ENCODE data around the gene PRR5L. TPM values are rescaled to one million over a fixed set of nuclear protein-coding genes. Genes with fewer than 3 reads are reported as not detected.
A peak's percentile ranks its signal among the peaks of the same experiment; 100 is the strongest.

The PRR5L gene
- total RNA-seq, 1 experiment from 2014 or later = not detected

DNA sequence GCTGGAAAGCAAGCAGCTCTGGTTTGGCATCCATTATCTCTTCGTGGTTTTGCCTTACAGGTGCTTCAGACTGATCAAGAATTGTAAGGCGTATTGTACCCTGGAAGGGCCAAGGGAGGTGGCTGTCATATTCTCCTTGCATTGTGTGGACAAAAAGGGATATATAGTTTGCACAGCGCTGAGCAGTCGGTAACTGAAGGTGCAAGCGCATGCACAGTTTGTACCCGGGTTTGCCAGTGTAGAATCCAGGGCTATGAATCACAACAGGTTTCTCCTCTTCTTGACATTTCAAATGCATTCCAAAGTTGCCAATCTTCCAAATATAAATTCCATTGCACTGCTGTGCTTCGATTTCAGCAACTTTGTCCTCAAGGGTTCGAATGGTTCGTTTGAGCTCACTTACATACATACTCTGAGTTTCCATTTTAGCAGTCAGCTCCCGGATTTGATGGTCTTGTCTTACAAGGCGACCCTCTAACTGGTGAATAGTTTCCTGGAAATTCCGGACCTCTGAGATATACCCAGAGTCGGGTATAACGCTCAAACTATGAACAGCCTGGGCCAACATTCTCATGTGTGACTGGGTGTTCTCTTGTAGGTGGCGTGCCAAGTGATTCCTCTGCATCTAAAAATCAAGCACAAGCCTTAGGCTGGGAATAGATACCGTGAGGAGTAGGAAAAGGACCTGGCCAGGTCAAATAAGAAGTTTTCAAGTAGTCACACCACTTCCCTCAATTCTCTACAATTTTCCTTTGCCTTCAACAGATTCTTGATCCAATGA, 194.1 kb downstream of the PRR5L start:
- CTCF ChIA-PET = no interaction called here
- BruUV-seq (replicated peaks) = no TSS peak
- peaks cover 50% of the 10 kb centered on the region for H3K36me3 Mint-ChIP-seq (ENCODE audit: insufficient read depth, unreplicated experiment)
- POLR2A ChIA-PET = no interaction called here
- no peak for DNase-seq
- Histone ChIP-seq H3K27me3 (replicated peaks; ENCODE audit: control insufficient read depth, insufficient read depth, low read length) (no peaks in the 10 kb centered on the region), H3K4me3 (ENCODE audit: low read depth, low read length) (no peak overlapping the region), H3K4me1 (no peaks in the 10 kb centered on the region), H3K9me3 (no peaks in the 10 kb centered on the region), H3K36me3 (ENCODE audit: control insufficient read depth, insufficient read depth, low read length) (0 out of 2 replicates have a peak, but pooled peaks cover 3% of the 10 kb centered on the region)
- H3K27ac Mint-ChIP-seq (ENCODE audit: unreplicated experiment) = no peak overlapping the region
- H3K4me3 Mint-ChIP-seq (ENCODE audit: unreplicated experiment) = no peak overlapping the region
- H3K27me3 Mint-ChIP-seq (ENCODE audit: insufficient read depth, unreplicated experiment) = no peaks in the 10 kb centered on the region
- TF ChIP-seq, protein P1, sequence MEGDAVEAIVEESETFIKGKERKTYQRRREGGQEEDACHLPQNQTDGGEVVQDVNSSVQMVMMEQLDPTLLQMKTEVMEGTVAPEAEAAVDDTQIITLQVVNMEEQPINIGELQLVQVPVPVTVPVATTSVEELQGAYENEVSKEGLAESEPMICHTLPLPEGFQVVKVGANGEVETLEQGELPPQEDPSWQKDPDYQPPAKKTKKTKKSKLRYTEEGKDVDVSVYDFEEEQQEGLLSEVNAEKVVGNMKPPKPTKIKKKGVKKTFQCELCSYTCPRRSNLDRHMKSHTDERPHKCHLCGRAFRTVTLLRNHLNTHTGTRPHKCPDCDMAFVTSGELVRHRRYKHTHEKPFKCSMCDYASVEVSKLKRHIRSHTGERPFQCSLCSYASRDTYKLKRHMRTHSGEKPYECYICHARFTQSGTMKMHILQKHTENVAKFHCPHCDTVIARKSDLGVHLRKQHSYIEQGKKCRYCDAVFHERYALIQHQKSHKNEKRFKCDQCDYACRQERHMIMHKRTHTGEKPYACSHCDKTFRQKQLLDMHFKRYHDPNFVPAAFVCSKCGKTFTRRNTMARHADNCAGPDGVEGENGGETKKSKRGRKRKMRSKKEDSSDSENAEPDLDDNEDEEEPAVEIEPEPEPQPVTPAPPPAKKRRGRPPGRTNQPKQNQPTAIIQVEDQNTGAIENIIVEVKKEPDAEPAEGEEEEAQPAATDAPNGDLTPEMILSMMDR (IDR thresholded peaks at IDR 0.05; ENCODE audit: insufficient read depth in 1 of 2, low read depth in 1 of 2, low read length in 1 of 2, severe bottlenecking in 1 of 2, unreplicated experiment in 1 of 2) = no peak
- H3K9me3 Mint-ChIP-seq (ENCODE audit: unreplicated experiment) = no peaks in the 10 kb centered on the region
- no peaks in the 10 kb centered on the region for H3K4me1 Mint-ChIP-seq (ENCODE audit: low read depth, unreplicated experiment)
- intact Hi-C loops (cut with micrococcal nuclease; ENCODE audit: unreplicated experiment) = loop anchor here (5.0 kb wide), 1 partner anchor 183 kb away; no protein-coding TSS in a partner anchor

- TF ChIP-seq, protein P1 (IDR thresholded peaks at IDR 0.05; ENCODE audit: insufficient read depth in 1 of 2, low read depth in 1 of 2, low read length in 1 of 2, severe bottlenecking in 1 of 2, unreplicated experiment in 1 of 2) = peak; percentile 71 to 83
- intact Hi-C loops (cut with micrococcal nuclease; ENCODE audit: unreplicated experiment) = loop anchor here (1.0 to 5.0 kb wide), 3 partner anchors 41 to 201 kb away; no protein-coding TSS in a partner anchor
- ChIA-PET POLR2A (no interaction called here), CTCF (interaction anchor here (0.7 to 2.1 kb wide), 13 partner anchors 10 to 874 kb away, joined by 3 to 22 read pairs (median 5); partner anchors contain the start of gene TRAF6)
- H3K36me3 Mint-ChIP-seq (ENCODE audit: insufficient read depth, unreplicated experiment) = peaks cover 48% of the 10 kb centered on the region
- peaks cover 3% of the 10 kb centered on the region; the same call in 1 of the 2 replicates for H3K36me3 ChIP-seq (ENCODE audit: control insufficient read depth, insufficient read depth, low read length)
- no peak overlapping the region for H3K4me3 Mint-ChIP-seq (ENCODE audit: unreplicated experiment)
- H3K9me3 ChIP-seq = no peaks in the 10 kb centered on the region
- BruUV-seq (replicated peaks) = no TSS peak
- no peaks in the 10 kb centered on the region for H3K27me3 ChIP-seq (replicated peaks; ENCODE audit: control insufficient read depth, insufficient read depth, low read length)
- no peaks in the 10 kb centered on the region for H3K4me1 ChIP-seq
- no peak overlapping the region for H3K4me3 ChIP-seq (ENCODE audit: low read depth, low read length)
- no peaks in the 10 kb centered on the region for H3K9me3 Mint-ChIP-seq (ENCODE audit: unreplicated experiment)
- no peak overlapping the region for H3K27ac Mint-ChIP-seq (ENCODE audit: unreplicated experiment)
- no peaks in the 10 kb centered on the region for H3K27me3 Mint-ChIP-seq (ENCODE audit: insufficient read depth, unreplicated experiment)
- DNase-seq = peak in 1 of 2 experiments; percentile 45
- no peaks in the 10 kb centered on the region for H3K4me1 Mint-ChIP-seq (ENCODE audit: low read depth, unreplicated experiment)
Measured at GRCh38 chr11:36492724-36493304, 196.7 kb downstream of the PRR5L start.

DNA sequence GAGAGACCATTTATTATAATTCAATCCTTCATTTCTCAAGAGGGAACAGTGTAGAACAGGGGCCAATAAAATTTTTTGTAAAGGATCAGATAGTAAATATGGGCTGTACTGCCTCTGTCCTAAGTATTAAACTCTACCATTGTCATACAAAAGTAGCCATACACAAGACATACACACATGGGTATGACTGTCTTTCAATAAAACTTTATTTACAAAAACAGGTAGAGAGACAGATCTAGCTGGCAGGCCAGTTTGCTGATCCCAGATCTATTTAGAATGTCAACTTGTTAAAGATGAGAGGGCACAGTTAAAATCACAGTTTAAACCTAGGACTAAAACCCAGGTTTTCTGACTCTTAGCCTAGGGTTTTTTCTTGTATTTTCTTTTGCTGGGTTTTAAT, 197.2 kb downstream of the PRR5L start:
- H3K4me3 ChIP-seq (ENCODE audit: low read depth, low read length) = no peak overlapping the region

More for the DNA sequence above, 197.2 kb downstream of the PRR5L start:
- Mint-ChIP-seq H3K4me3 (ENCODE audit: unreplicated experiment) (no peak overlapping the region), H3K27me3 (ENCODE audit: insufficient read depth, unreplicated experiment) (no peaks in the 10 kb centered on the region), H3K36me3 (ENCODE audit: insufficient read depth, unreplicated experiment) (peaks cover 47% of the 10 kb centered on the region), H3K27ac (ENCODE audit: unreplicated experiment) (no peak overlapping the region), H3K9me3 (ENCODE audit: unreplicated experiment) (no peaks in the 10 kb centered on the region), H3K4me1 (ENCODE audit: low read depth, unreplicated experiment) (no peaks in the 10 kb centered on the region)
- intact Hi-C loops (cut with micrococcal nuclease; ENCODE audit: unreplicated experiment) = loop anchor here (1.0 to 5.0 kb wide), 2 partner anchors 41 to 186 kb away; no protein-coding TSS in a partner anchor
- TF ChIP-seq, protein P1 (IDR thresholded peaks at IDR 0.05; ENCODE audit: insufficient read depth in 1 of 2, low read depth in 1 of 2, low read length in 1 of 2, severe bottlenecking in 1 of 2, unreplicated experiment in 1 of 2) = no peak
- DNase-seq = no peak
- H3K9me3 ChIP-seq = no peaks in the 10 kb centered on the region
- H3K27me3 ChIP-seq (replicated peaks; ENCODE audit: control insufficient read depth, insufficient read depth, low read length) = no peaks in the 10 kb centered on the region
- CTCF ChIA-PET = interaction anchor here (0.7 to 2.1 kb wide), 13 partner anchors 9 to 874 kb away, joined by 3 to 22 read pairs (median 5); partner anchors contain the start of gene TRAF6
- peaks cover 3% of the 10 kb centered on the region; the same call in 1 of the 2 replicates for H3K36me3 ChIP-seq (ENCODE audit: control insufficient read depth, insufficient read depth, low read length)
- no TSS peak for BruUV-seq (replicated peaks)
- no peaks in the 10 kb centered on the region for H3K4me1 ChIP-seq
- POLR2A ChIA-PET = no interaction called here
